DMS53 treated with DMSO at 0.1 percent for 48 hours (cell line): ENCODE data around the gene ABCB9.
"Not testable (repeated sequence)": the region's sequence is repeated elsewhere in the genome, so short reads cannot be mapped to it uniquely, and the experiment has no call there.

Source experiments
- DNase-seq: peaks from one replicate; lab custom pipeline; 2025; ENCODE audit not compliant: unreplicated experiment; lab: John Stamatoyannopoulos, UW

ABCB9 gene

DNA sequence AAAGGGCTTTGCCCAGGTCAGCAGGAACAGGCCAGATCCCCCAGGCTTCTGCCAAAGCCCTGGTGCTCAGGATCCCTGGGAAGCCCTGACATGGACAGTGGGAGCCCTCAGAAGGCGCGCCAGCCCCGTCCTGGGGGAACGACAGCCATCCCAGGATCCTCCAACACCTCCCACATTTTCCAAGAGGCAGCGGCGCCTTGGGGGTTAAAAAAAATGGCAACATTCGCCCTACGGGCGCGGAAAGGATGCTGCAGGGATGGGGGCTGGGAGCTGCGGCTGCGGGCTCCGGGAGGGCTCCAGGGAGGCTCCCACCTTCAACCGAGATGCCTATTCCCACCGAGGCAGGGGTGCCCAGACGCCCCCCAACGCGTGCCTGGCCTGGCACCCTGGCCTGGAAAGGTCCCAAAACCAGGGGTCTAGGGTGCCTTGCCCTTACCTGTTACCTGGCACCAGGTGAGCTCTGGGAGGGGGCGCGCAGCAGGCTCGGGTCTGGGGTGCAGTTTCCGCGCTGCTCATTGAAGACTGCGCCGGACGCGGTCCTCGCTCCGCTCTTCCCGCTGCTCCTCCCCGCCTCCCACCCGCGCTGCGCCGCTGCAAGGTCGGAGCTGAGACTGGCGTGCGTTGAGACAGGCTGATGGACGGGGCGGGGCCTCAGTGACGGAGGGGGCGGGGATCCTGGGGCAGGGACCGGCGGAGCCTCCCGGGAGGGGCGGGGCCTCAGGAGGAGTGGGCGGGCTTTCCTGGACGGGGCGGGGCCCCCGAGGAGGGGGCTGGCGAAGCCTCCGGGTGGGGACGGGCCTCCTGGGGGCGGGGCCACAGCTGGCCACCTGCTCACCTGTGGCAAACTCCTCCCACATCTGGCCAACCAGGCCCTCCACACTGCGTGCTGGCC lies at the start of gene ABCB9:
TSS of gene ABCB9 (minus strand) at position 613 of the 892 bp plus-strand sequence. CDS start 6,228 bp downstream, outside the sequence.
- DNase-seq: peak; percentile 89

- DNase-seq: not testable (repeated sequence)
These were observed 48.2 kb upstream of the ABCB9 start for GRCh38 chr12:123014473-123014872.

- no peak for DNase-seq
These were observed 47.2 kb upstream of the ABCB9 start for GRCh38 chr12:123013185-123014095.

DNA sequence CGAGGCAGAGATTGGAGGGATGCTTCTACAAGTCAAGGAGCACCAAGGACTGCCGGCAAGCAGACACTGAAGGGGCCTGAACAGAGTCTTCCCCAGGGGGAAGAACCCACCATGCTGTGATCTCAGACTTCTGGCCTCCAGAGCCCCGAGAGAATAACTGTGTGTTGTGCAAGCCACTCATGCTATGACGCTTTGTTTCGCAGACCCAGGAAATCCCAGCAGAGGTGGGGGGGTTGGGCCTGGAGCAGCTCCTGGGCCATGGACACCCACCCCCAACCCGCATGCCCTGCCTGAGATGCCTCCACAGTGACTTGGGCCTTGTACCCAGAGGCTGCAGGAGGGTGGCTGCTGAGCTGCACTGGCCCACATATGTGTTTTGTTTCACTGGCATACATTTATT lies 45.4 kb upstream of the ABCB9 start:
- no peak for DNase-seq

GRCh38 chr12:123010681-123011080 lies 44.4 kb upstream of the ABCB9 start:
- DNase-seq: no peak

DNA sequence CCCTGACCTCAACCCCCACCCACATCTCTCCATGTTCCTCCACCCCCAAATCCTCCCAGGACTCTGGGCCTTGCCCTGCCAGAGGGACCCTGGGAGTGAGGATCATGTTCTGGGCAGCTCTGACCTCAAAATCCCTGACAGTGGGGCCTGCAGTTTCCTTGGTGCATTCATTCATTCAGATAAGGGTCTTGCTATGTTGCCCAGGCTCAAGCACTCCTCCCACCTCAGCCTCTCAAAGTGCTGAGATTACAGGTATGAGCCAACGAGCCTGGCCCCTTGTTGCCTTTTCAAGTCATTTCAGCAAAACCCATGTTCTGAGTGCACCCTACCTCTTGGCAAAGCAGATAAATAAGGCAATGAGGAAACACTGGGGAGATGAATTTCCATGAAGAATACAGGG lies 43.8 kb upstream of the ABCB9 start:
- no peak for DNase-seq

DNA sequence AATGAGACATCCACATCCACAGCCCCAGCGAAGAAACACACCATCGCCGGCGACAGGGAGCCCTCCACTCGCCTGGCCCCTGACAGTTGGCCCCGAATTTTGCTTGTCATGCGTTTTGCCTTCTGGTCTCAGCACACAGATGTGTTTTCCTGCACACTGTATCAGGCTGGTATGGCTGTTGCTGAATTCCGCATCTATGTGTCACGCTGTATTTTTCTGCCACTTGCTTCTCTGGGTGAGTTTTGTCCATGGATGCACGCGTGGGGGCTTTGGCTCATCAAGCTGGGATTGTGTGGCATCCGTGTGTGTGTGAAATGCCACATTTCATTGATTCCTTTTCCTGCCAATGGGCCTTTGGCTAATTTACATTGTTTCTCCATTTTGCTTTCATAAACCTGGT lies 40.7 kb upstream of the ABCB9 start:
- DNase-seq: no peak

- no peak for DNase-seq
These were observed 38.9 kb upstream of the ABCB9 start for GRCh38 chr12:123005081-123005626.

- no peak for DNase-seq
These were observed 38.0 kb upstream of the ABCB9 start for GRCh38 chr12:123004287-123004686.

DNA sequence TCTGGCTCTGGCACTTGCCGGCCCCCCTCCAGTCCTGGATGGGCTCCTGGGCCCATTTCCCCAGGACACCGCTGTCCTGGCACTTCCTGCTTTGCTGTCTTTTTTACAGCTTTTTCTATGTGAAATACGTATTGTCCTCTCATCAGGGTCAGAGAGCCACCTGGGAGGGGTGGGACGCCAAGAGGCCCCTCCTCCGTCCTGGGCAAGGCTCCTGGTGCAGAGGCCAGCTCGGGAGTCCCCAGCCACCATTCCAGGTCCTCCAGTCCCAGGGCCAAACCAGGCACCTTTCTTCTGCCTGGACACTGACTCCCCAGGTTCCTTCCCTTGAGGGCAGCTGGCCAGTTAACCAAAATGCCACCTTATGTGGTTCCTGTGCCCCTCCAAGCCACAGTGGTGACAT lies 37.0 kb upstream of the ABCB9 start:
- DNase-seq: no peak

DNA sequence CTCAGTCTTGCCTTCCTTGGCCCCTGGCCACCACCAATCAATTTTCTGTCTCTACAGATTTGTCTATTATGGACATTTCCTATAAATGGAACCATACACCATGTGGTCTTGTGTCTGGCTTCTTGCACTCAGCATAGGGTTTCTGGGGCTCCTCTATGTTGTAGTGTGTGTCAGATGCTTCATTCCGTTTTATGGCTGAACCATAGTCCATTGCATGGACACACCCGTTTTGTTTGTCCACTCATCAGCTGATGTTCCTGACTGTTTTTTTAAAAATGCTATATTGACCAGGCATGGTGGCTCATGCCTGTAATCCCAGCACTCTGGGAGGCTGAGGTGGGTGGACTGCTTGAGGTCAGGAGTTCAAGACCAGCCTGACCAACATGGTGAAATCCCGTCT lies 35.2 kb upstream of the ABCB9 start:
- no peak for DNase-seq

GRCh38 chr12:123000578-123000977 lies 34.3 kb upstream of the ABCB9 start:
- no peak for DNase-seq

DNA sequence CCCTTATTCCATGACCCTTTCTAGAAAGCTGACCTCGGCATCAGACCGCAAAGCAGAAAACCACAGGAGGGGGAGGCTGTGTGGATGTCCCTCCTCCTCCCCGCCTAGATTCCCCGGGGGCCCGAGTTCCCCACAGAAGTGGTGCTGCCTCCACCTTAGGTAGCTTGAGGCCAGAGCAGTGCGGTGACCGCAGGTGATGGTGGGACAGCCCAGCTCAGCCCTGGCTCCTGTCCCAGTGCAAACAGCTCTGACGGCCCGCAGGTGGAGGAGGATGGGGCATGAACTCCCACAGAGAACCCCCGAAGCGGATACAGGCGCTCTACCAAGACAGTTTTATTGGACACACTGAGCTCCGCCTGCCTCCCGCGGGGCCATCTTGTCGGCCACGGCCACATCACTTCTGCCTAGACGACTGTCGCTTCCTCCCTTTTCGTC lies 33.7 kb upstream of the ABCB9 start:
- no peak for DNase-seq

- no peak for DNase-seq
These were observed 33.1 kb upstream of the ABCB9 start for GRCh38 chr12:122999196-122999946.

- DNase-seq: no peak
These were observed 32.1 kb upstream of the ABCB9 start for GRCh38 chr12:122998316-122998715.

DNA sequence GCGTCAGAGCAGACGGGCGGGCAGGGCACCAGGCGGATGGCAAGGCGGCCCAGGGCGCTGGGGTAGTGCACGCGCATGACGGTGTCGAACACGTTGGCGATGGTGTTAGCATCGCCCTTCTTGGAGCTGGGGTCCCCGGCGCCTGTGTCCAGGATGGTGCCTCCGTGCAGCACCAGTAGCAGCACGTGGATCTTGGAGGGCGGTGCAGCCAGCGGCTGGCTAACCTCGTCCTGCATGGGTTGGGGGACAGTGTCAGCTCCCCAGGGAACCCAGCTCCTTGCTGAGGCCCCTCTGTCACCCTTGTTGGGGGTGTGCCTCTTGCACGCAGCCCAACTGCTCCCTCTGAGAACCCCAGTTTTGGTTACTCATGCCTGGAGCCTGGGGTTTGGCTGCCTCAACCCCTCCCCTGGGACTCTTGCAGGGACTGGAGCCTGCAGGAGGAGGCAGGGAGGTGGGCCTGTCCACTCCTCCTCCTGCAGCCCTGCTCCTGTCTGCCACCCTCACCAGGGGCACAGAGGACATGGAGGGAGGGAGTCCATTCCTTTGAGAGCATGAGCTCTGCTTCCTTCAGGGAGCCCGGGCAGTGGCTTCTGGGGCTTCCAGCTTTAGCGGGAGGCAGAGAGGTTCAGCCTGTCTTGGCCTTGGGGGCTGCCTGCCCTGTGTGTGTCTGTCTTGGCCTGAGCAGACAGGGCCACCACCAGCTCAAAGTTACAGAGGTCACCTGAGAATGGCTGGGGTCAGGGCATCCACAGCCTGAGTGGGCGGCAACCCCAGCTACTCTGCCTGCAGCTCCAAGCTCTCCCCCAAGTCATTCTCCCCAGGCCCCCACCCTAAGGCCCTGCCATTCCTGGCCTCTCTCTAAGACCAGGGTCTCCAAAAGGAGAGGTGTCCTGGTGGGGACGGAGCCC lies 31.3 kb upstream of the ABCB9 start:
- no peak for DNase-seq

- no peak for DNase-seq
These were observed 30.5 kb upstream of the ABCB9 start for GRCh38 chr12:122996621-122997342.

GRCh38 chr12:122996188-122996601 lies 29.9 kb upstream of the ABCB9 start:
- no peak for DNase-seq
